Measurements from ENCODE around the gene NOVA1. TPM values are rescaled to one million over a fixed set of nuclear protein-coding genes. Genes with fewer than 3 reads are reported as not detected.

Gene NOVA1
- total RNA-seq, 2 experiments from 2014 or later, result not detected

DNA sequence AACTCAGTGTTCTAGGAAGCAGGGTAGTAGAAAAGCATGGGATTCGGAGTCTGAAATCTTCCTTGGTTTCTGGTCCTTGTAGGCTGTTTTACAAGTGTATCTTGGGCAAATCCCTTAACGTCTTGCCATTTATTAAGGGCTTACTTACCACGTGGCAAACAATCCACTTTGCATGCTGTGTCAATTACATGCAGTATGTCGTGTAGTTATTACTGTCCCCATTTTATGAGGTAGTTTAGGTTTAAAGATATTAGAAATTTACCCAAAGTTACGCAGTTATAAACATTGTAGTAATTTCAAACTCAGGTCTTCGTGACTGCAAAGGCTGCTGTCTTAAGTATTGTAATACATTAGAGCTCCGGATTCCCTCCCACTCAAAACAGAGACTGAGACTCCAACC is 1.5 kb upstream of the NOVA1 start:
- Mint-ChIP-seq H3K27me3 (peaks cover 32% of the 10 kb centered on the region), H3K27ac (no peak overlapping the region), H3K9me3 (no peaks in the 10 kb centered on the region), H3K4me1 (peaks cover 4% of the 10 kb centered on the region), H3K36me3 (ENCODE audit: low read depth) (no peaks in the 10 kb centered on the region), H3K4me3 (no peak overlapping the region)
- no peak for DNase-seq
- POLR2A ChIA-PET, result no interaction called here
- CTCF ChIA-PET, result no interaction called here

DNA sequence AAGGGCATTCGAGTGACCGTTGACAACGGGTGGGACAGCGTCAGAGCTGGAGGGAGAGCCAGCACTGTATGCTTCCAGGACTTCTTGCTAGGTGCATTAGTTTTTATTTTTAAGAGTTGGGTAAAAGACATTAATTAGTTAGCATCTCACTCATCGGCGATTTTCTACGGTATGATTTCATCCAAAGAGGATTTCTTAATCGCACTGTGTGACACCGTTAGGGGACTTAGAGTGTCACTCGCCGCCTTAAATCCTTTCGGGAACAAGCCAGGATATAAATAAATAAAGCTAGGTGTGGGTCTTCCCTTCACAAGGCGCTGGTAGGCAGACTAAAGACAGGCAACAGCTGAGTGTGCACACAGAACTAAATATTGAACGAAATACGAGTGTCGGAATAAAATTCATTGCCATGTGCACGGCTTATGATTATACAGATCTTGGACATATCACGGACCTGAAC is 869 bp upstream of the NOVA1 start:
- H3K4me3 Mint-ChIP-seq, result peak overlapping the region; percentile 34
- peaks cover 4% of the 10 kb centered on the region for H3K4me1 Mint-ChIP-seq
- peaks cover 32% of the 10 kb centered on the region for H3K27me3 Mint-ChIP-seq
- H3K9me3 Mint-ChIP-seq, result no peaks in the 10 kb centered on the region
- ChIA-PET POLR2A (no interaction called here), CTCF (no interaction called here)
- DNase-seq, result no peak
- H3K27ac Mint-ChIP-seq, result no peak overlapping the region
- H3K36me3 Mint-ChIP-seq (ENCODE audit: low read depth), result no peaks in the 10 kb centered on the region

GRCh38 chr14:26598081-26598671 is 343 bp upstream of the NOVA1 start:
- H3K27me3 Mint-ChIP-seq, result peaks cover 32% of the 10 kb centered on the region
- peak overlapping the region; percentile 34 for H3K4me3 Mint-ChIP-seq
- peaks cover 4% of the 10 kb centered on the region for H3K4me1 Mint-ChIP-seq
- DNase-seq, result peak; percentile 15
- no peaks in the 10 kb centered on the region for H3K36me3 Mint-ChIP-seq (ENCODE audit: low read depth)
- no peak overlapping the region for H3K27ac Mint-ChIP-seq
- CTCF ChIA-PET, result no interaction called here
- POLR2A ChIA-PET, result no interaction called here
- no peaks in the 10 kb centered on the region for H3K9me3 Mint-ChIP-seq

GRCh38 chr14:26597071-26597588 is 703 bp downstream of the NOVA1 start:
- Mint-ChIP-seq H3K27ac (no peak overlapping the region), H3K27me3 (peaks cover 32% of the 10 kb centered on the region), H3K4me3 (peak overlapping the region; percentile 30), H3K4me1 (peaks cover 4% of the 10 kb centered on the region), H3K36me3 (ENCODE audit: low read depth) (no peaks in the 10 kb centered on the region), H3K9me3 (no peaks in the 10 kb centered on the region)
- CTCF ChIA-PET, result no interaction called here
- DNase-seq, result no peak
- POLR2A ChIA-PET, result no interaction called here

DNA sequence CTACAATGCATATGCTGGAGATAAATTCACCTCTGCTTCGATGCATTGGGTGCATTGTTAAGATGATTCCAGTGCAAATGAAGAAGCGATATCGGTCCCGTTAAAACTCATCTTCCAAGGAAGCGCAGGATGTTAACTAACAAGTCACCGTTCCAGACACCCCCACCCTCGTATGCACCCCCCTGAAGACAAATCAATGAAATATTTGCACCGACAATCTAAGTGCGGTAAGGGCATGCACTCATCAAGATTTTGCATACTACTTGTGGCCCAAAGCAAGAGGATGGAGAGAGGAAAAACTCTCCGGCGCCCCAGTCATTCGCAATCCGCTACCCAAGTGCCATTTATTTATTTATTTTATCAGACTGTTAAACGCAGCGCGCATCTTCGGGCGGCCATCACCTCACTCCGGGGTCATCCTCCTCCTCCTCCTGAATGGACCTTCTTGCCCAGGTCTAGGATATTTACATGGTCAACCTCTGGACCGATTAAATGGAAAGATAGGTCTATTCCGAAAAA is 1.2 kb downstream of the NOVA1 start:
- H3K4me3 Mint-ChIP-seq, result peak overlapping the region; percentile 11
- H3K36me3 Mint-ChIP-seq (ENCODE audit: low read depth), result no peaks in the 10 kb centered on the region
- H3K27ac Mint-ChIP-seq, result peak overlapping the region; percentile 6
- peaks cover 32% of the 10 kb centered on the region for H3K27me3 Mint-ChIP-seq
- peaks cover 4% of the 10 kb centered on the region for H3K4me1 Mint-ChIP-seq
- ChIA-PET CTCF (no interaction called here), POLR2A (no interaction called here)
- no peaks in the 10 kb centered on the region for H3K9me3 Mint-ChIP-seq
- no peak for DNase-seq

GRCh38 chr14:26595926-26596542 is 1.8 kb downstream of the NOVA1 start:
- DNase-seq, result no peak
- H3K36me3 Mint-ChIP-seq (ENCODE audit: low read depth), result no peaks in the 10 kb centered on the region
- H3K27me3 Mint-ChIP-seq, result peaks cover 32% of the 10 kb centered on the region
- H3K4me1 Mint-ChIP-seq, result peaks cover 4% of the 10 kb centered on the region
- ChIA-PET POLR2A (no interaction called here), CTCF (no interaction called here)
- H3K27ac Mint-ChIP-seq, result no peak overlapping the region
- H3K4me3 Mint-ChIP-seq, result peak overlapping the region; percentile 11
- no peaks in the 10 kb centered on the region for H3K9me3 Mint-ChIP-seq

GRCh38 chr14:26594756-26595545 is 2.9 kb downstream of the NOVA1 start:
- ChIA-PET CTCF (no interaction called here), POLR2A (no interaction called here)
- no peak for DNase-seq
- Mint-ChIP-seq H3K9me3 (no peaks in the 10 kb centered on the region), H3K36me3 (ENCODE audit: low read depth) (no peaks in the 10 kb centered on the region), H3K27me3 (peaks cover 28% of the 10 kb centered on the region), H3K4me1 (peaks cover 4% of the 10 kb centered on the region), H3K27ac (no peak overlapping the region), H3K4me3 (no peak overlapping the region)

DNA sequence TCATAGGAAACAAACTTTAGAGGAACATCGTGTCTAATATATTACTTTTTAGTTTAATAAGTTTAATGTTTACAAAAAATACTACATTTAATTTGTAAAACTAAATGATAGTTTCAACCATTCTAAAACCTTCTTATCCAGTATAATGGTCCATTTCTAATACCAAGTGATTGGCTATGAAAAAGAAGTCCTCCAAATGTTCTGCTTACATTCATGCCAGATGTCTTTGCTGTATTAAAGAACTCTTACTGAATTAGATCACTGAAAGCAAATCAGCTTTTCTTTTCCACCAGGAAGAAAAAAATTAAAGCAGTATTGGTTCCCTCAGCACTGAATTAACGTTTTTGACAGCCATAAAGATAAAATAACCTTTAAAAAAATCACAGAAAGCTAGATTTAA is 3.7 kb downstream of the NOVA1 start:
- CTCF ChIA-PET, result no interaction called here
- Mint-ChIP-seq H3K27ac (no peak overlapping the region), H3K9me3 (no peaks in the 10 kb centered on the region), H3K4me1 (peaks cover 4% of the 10 kb centered on the region), H3K4me3 (no peak overlapping the region), H3K36me3 (ENCODE audit: low read depth) (no peaks in the 10 kb centered on the region), H3K27me3 (peaks cover 22% of the 10 kb centered on the region)
- no peak for DNase-seq
- POLR2A ChIA-PET, result no interaction called here

GRCh38 chr14:26593357-26593756 is 4.5 kb downstream of the NOVA1 start:
- POLR2A ChIA-PET, result no interaction called here
- no peak for DNase-seq
- Mint-ChIP-seq H3K36me3 (ENCODE audit: low read depth) (no peaks in the 10 kb centered on the region), H3K27ac (no peak overlapping the region), H3K4me1 (peaks cover 4% of the 10 kb centered on the region), H3K27me3 (peaks cover 14% of the 10 kb centered on the region), H3K9me3 (no peaks in the 10 kb centered on the region), H3K4me3 (no peak overlapping the region)
- CTCF ChIA-PET, result no interaction called here

GRCh38 chr14:26589925-26590324 is 7.9 kb downstream of the NOVA1 start:
- no peak overlapping the region for H3K27ac Mint-ChIP-seq
- H3K9me3 Mint-ChIP-seq, result no peaks in the 10 kb centered on the region
- no peaks in the 10 kb centered on the region for H3K27me3 Mint-ChIP-seq
- H3K36me3 Mint-ChIP-seq (ENCODE audit: low read depth), result no peaks in the 10 kb centered on the region
- POLR2A ChIA-PET, result no interaction called here
- H3K4me3 Mint-ChIP-seq, result no peak overlapping the region
- no peaks in the 10 kb centered on the region for H3K4me1 Mint-ChIP-seq
- CTCF ChIA-PET, result no interaction called here
- no peak for DNase-seq

- no peaks in the 10 kb centered on the region for H3K36me3 Mint-ChIP-seq (ENCODE audit: low read depth)
- H3K27me3 Mint-ChIP-seq, result no peaks in the 10 kb centered on the region
- no peak overlapping the region for H3K27ac Mint-ChIP-seq
- ChIA-PET CTCF (no interaction called here), POLR2A (no interaction called here)
- H3K4me1 Mint-ChIP-seq, result no peaks in the 10 kb centered on the region
- DNase-seq, result no peak
- no peak overlapping the region for H3K4me3 Mint-ChIP-seq
- no peaks in the 10 kb centered on the region for H3K9me3 Mint-ChIP-seq
Measured at GRCh38 chr14:26577711-26578110, 20.1 kb downstream of the NOVA1 start.

DNA sequence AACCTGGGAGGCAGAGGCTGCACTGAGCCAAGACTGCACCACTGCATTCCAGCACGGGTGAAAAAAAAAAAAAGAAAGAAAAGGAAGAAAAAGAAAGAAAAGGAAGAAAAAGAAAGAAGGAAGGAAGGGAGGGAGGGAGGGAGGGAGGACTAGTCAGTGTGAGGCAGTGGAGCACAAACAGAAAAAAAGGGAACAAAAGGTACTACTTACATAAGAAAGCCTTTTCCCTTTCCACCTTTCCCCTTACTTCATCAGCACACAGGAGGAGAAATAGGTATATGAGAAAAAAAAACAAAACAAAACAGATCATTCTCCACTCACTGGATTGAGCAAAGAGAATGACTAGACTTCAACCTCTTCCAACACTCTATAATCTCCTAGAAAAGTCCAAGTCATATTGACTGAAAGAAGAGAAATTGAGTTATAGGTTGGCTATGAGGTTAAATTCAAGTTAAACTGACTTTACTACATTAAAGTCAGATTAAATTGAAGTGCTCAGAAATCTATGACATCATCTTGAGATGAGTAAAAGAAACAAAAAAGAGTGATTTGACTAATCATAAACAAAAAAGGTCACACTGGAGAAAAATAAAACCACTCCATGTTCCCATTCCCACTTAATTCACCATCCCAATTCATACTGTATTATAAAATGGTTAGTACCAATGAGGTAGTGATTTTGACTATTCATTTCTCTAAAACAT is 43.6 kb downstream of the NOVA1 start:
- DNase-seq, result no peak
- ChIA-PET POLR2A (no interaction called here), CTCF (no interaction called here)
- Mint-ChIP-seq H3K27me3 (no peaks in the 10 kb centered on the region), H3K9me3 (no peaks in the 10 kb centered on the region), H3K4me1 (no peaks in the 10 kb centered on the region), H3K36me3 (ENCODE audit: low read depth) (no peaks in the 10 kb centered on the region), H3K27ac (no peak overlapping the region), H3K4me3 (no peak overlapping the region)

DNA sequence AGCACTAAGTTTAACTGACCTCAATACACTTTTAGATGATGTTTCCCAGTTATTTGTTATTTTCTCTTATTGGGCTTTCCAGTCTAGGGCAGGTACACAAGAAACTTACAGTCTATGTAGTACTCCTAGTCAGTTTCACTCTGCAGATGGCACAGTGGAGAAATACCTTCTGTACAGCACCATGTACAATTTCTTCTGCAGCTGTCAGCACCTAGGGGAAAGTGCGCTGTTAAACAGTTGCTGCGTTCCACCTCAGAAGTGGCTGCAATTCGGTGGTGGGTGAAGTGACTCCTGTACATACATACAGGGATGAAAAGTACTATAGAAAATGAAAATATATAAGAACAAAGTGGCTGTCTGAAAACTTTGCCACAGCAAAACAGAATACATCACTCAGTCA is 48.3 kb downstream of the NOVA1 start:
- POLR2A ChIA-PET, result no interaction called here
- Mint-ChIP-seq H3K9me3 (no peaks in the 10 kb centered on the region), H3K4me1 (no peaks in the 10 kb centered on the region), H3K4me3 (no peak overlapping the region), H3K27me3 (no peaks in the 10 kb centered on the region), H3K36me3 (ENCODE audit: low read depth) (no peaks in the 10 kb centered on the region), H3K27ac (no peak overlapping the region)
- CTCF ChIA-PET, result no interaction called here
- DNase-seq, result no peak

Data from activated CD4-positive, alpha-beta T cell treated with anti-CD3 and anti-CD28 coated beads, Interleukin-2, amount 10 ng/mL, durations not matched to agents 7 days and 5 days (primary cell).